Measurements from ENCODE around the gene TMEM229B. TPM values are rescaled to one million over a fixed set of nuclear protein-coding genes. Genes with fewer than 3 reads are reported as not detected.

TMEM229B gene
- polyA plus RNA-seq, 1 of the 3 experiments (the other 2 are of a cell fraction) = 0.16 TPM

DNA sequence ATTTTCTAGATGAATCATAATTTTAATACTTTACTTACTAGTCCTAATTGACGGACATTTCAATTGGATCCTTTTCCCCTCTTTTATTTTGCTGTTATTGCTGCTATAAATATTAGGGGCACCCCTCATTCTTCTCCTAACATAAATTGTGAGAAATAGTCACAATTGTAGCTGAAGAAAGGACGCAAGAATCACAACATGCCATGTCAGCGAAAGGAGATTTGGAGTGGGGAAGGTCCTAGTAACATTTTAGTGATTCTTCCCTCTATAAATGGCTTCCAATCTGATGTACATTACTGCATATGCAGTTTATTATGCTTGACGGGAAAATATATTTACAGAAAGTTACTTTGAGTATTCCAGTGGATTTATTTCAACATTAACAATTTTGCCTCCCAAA lies 36.9 kb upstream of the TMEM229B start:
- Histone ChIP-seq H3K36me3 (replicated peaks in 1 of 2; ENCODE audit: control insufficient read depth in 1 of 2, insufficient read depth in 2 of 2, low read length in 1 of 2) (no peaks in the 10 kb centered on the region), H4K20me1 (ENCODE audit: insufficient read depth) (no peaks in the 10 kb centered on the region), H2AFZ (ENCODE audit: low read depth) (no peak overlapping the region), H3K9ac (no peak overlapping the region), H3K9me2 (no peaks in the 10 kb centered on the region), H3K4me2 (no peak overlapping the region), H3K9me3 (no peaks in the 10 kb centered on the region), H3K79me2 (ENCODE audit: insufficient read depth) (no peaks in the 10 kb centered on the region), H3K27ac (ENCODE audit: low read depth in 2 of 2, low read length in 1 of 2) (no peak overlapping the region), H3K4me1 (ENCODE audit: control insufficient read depth in 1 of 2, insufficient read depth in 2 of 2, low read depth in 1 of 2, low read length in 1 of 2) (no peaks in the 10 kb centered on the region; a peak in 1 of 4 replicates), H3K27me3 (ENCODE audit: insufficient read depth) (peaks cover 18% of the 10 kb centered on the region; the same call in 1 of the 2 replicates), H3F3A (replicated peaks; ENCODE audit: insufficient read depth) (no peaks in the 10 kb centered on the region), H3K4me3 (ENCODE audit: low read depth in 2 of 2, low read length in 1 of 2) (no peak overlapping the region)
- TF ChIP-seq MEF2A (IDR thresholded peaks at IDR 0.05; ENCODE audit: borderline replicate concordance, low read depth) (no peak), RCOR1 (IDR thresholded peaks at IDR 0.05; ENCODE audit: low read length) (no peak), SMC3 (IDR thresholded peaks at IDR 0.05; ENCODE audit: low read depth, low read length) (no peak)
- ChIA-PET POLR2A (no interaction called here), CTCF (interaction anchor here (0.8 to 5.8 kb wide), 16 partner anchors 9 to 179 kb away, joined by 4 to 237 read pairs (median 8); no protein-coding TSS in a partner anchor)
- no peak for DNase-seq
- WGBS (ENCODE audit: low lambda C conversion rate) = 45% methylated on average over 4 of the region's 4 CpGs

DNA sequence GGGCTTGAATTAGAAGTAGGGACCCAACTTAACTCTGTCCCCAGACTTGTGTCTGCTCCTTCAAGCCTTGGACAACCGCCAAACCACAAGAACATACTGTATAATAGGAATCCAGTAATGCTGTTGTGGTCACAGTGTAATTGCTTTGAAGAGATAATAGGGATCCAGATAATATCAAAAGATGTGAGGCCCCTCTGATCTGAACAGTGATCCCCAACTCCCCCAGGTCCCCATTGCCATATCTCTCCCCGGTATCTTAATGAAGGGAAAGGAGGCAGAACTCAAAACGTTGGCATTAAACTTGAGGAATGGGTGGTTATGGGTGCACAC lies 36.1 kb upstream of the TMEM229B start:
- H3K27ac ChIP-seq (ENCODE audit: low read depth in 2 of 2, low read length in 1 of 2) = no peak overlapping the region
- DNase-seq = no peak
- no peaks in the 10 kb centered on the region for H4K20me1 ChIP-seq (ENCODE audit: insufficient read depth)
- no peak overlapping the region for H3K4me3 ChIP-seq (ENCODE audit: low read depth in 2 of 2, low read length in 1 of 2)
- no peaks in the 10 kb centered on the region for H3K36me3 ChIP-seq (replicated peaks in 1 of 2; ENCODE audit: control insufficient read depth in 1 of 2, insufficient read depth in 2 of 2, low read length in 1 of 2)
- no peaks in the 10 kb centered on the region for H3F3A ChIP-seq (replicated peaks; ENCODE audit: insufficient read depth)
- TF ChIP-seq, protein P1, sequence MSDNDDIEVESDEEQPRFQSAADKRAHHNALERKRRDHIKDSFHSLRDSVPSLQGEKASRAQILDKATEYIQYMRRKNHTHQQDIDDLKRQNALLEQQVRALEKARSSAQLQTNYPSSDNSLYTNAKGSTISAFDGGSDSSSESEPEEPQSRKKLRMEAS (IDR thresholded peaks at IDR 0.05; ENCODE audit: low read depth) = no peak
- TF ChIP-seq, protein P2, sequence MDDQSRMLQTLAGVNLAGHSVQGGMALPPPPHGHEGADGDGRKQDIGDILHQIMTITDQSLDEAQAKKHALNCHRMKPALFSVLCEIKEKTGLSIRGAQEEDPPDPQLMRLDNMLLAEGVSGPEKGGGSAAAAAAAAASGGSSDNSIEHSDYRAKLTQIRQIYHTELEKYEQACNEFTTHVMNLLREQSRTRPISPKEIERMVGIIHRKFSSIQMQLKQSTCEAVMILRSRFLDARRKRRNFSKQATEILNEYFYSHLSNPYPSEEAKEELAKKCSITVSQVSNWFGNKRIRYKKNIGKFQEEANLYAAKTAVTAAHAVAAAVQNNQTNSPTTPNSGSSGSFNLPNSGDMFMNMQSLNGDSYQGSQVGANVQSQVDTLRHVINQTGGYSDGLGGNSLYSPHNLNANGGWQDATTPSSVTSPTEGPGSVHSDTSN (IDR thresholded peaks at IDR 0.05) = no peak
- TF ChIP-seq TCF12 (IDR thresholded peaks at IDR 0.05) = no peak
- TF ChIP-seq SIN3A (IDR thresholded peaks at IDR 0.05; ENCODE audit: borderline replicate concordance, low read depth, low read length) = no peak
- TF ChIP-seq YY1 (IDR thresholded peaks at IDR 0.05; ENCODE audit: low read depth) = no peak
- no peak for TF ChIP-seq RXRA (IDR thresholded peaks at IDR 0.05; ENCODE audit: borderline replicate concordance, low read depth)
- TF ChIP-seq GATA2 (CRISPR knock-in tag; IDR thresholded peaks at IDR 0.05) = no peak
- TF ChIP-seq POLR2AphosphoS5 (IDR thresholded peaks at IDR 0.05; ENCODE audit: low read depth, low read length) = no peak
- TF ChIP-seq GABPA (IDR thresholded peaks at IDR 0.05; ENCODE audit: low read depth) = no peak
- no peak overlapping the region for H2AFZ ChIP-seq (ENCODE audit: low read depth)
- H3K27me3 ChIP-seq (ENCODE audit: insufficient read depth) = peaks cover 21% of the 10 kb centered on the region; the same call in 1 of the 2 replicates
- WGBS (ENCODE audit: low lambda C conversion rate) = 5% methylated on average over 3 of the region's 3 CpGs
- no peaks in the 10 kb centered on the region for H3K79me2 ChIP-seq (ENCODE audit: insufficient read depth)
- H3K9ac ChIP-seq = no peak overlapping the region
- H3K4me2 ChIP-seq = no peak overlapping the region
- H3K4me1 ChIP-seq (ENCODE audit: control insufficient read depth in 1 of 2, insufficient read depth in 2 of 2, low read depth in 1 of 2, low read length in 1 of 2) = no peaks in the 10 kb centered on the region; a peak in 1 of 4 replicates
- ChIA-PET POLR2A (no interaction called here), CTCF (interaction anchor here (1.0 to 5.8 kb wide), 2 partner anchors 49 to 193 kb away, joined by 3 to 237 read pairs; no protein-coding TSS in a partner anchor)
- no peaks in the 10 kb centered on the region for H3K9me3 ChIP-seq
- H3K9me2 ChIP-seq = no peaks in the 10 kb centered on the region

Measured in SK-N-SH (cell line).